ENCODE data around the gene CA5B. TPM values are rescaled to one million over a fixed set of nuclear protein-coding genes. Genes with fewer than 3 reads are reported as not detected.

The CA5B gene
- 2.0 to 2.7 TPM (median 2.4 TPM) in 5 replicates for total RNA-seq (2022; extraction: Qiagen RNA extraction)

GRCh38 chrX:15737959-15738902 lies at the start of gene CA5B:
Gene CA5B, plus strand, starts transcription at chrX:15738270. Its CDS starts 11,754 bp downstream, at chrX:15750024.

GRCh38 chrX:15789979-15790768 lies 52.1 kb downstream of the CA5B start, which contains the start of gene ZRSR2:
Gene ZRSR2, plus strand, starts transcription at chrX:15790484. Its CDS starts 12 bp downstream, at chrX:15790496.

Other genes starting within 250 kb of the CA5B start
- gene PIR, start 244.9 kb upstream of the CA5B start, total RNA-seq (2022; extraction: Qiagen RNA extraction), result 50.2 to 56.4 TPM (median 54.1 TPM) in 5 replicates
- gene BMX, start 237.5 kb upstream of the CA5B start, total RNA-seq (2022; extraction: Qiagen RNA extraction), result not detected in 5 replicates
- not detected in 5 replicates for gene ACE2, start 137.3 kb upstream of the CA5B start, total RNA-seq (2022; extraction: Qiagen RNA extraction)
- 0.92 to 1.4 TPM (median 1.0 TPM) in 5 replicates for gene CLTRN, start 73.5 kb upstream of the CA5B start, total RNA-seq (2022; extraction: Qiagen RNA extraction)
- gene ZRSR2, start 52.2 kb downstream of the CA5B start, total RNA-seq (2022; extraction: Qiagen RNA extraction), result 9.4 to 12.0 TPM (median 9.7 TPM) in 5 replicates
- gene AP1S2, start 116.5 kb downstream of the CA5B start, total RNA-seq (2022; extraction: Qiagen RNA extraction), result 18.1 to 22.0 TPM (median 19.3 TPM) in 5 replicates

Measured in A549 treated with CORT108297 at 1 μM for 4 hours (cell line).